B cell (primary cell): ENCODE data around the gene NDUFA9. TPM values are rescaled to one million over a fixed set of nuclear protein-coding genes. Genes with fewer than 3 reads are reported as not detected.

Experiments
- ATAC-seq: fragments of 200-7000 bp; cut with Tn5 transposase; one replicate; pipeline ENCODE4 v1.10.0; 2021; ENCODE audit warnings: low read depth, mild to moderate bottlenecking, moderate number of reproducible peaks, moderate library complexity
- CTCF ChIA-PET: fragments of 350-600 bp; sonication (Branson Sonifier 250); formaldehyde crosslinking; loops from one replicate; lab custom pipeline; 2021; ENCODE audit warnings: antibody characterized with exemption, inconsistent platforms; lab: Charles Lee
- POLR2A ChIA-PET: fragments of 350-600 bp; sonication (Branson Sonifier 250); formaldehyde crosslinking; loops from one replicate; lab custom pipeline; 2021; ENCODE audit warnings: antibody characterized with exemption; lab: Charles Lee
- DNase-seq: peaks from one replicate; pipeline ENCODE4 v3.0.0; 2013
- H2AFZ ChIP-seq: 2 replicates; pipeline ENCODE4 v1.6.1; 2012; ENCODE audit warnings: mild to moderate bottlenecking, low read depth, low read length; ENCODE audit not compliant: insufficient read depth, poor library complexity, severe bottlenecking
- H3K27ac ChIP-seq, 2 donors: 1 replicate in 1 of 2; 2 replicates in 1 of 2; pipeline ENCODE4 v1.5.1; 2012 to 2013; ENCODE audit warnings: low read length in 2 of 2, mild to moderate bottlenecking in 2 of 2, moderate library complexity in 1 of 2
- H3K27me3 ChIP-seq, 4 experiments: fragments of 200-600 bp in 1 of 4; sonication (generic) in 1 of 4; replicated peaks in 1 of 4; 1 replicate in 2 of 4; 2 replicates in 2 of 4; pipeline versions ENCODE4 v1.6.1 to v1.7.0; 2013 to 2016; ENCODE audit warnings: low read length in 3 of 4, mild to moderate bottlenecking in 2 of 4, mixed read lengths in 1 of 4, moderate library complexity in 1 of 4; ENCODE audit not compliant: insufficient read depth in 4 of 4, control insufficient read depth in 3 of 4; ENCODE audit errors: control extremely low read depth in 1 of 4
- H3K36me3 ChIP-seq, 2 experiments: replicated peaks in 1 of 2; 1 replicate in 1 of 2; 2 replicates in 1 of 2; pipeline versions ENCODE4 v1.6.1 to v1.7.1; 2013; ENCODE audit warnings: low read length in 1 of 2; ENCODE audit not compliant: insufficient read depth in 2 of 2, control insufficient read depth in 1 of 2; ENCODE audit errors: control extremely low read depth in 1 of 2, extremely low read depth in 1 of 2
- H3K4me1 ChIP-seq, 2 donors: fragments of 200-600 bp in 1 of 2; sonication (generic) in 1 of 2; 1 replicate in 1 of 2; 2 replicates in 1 of 2; pipeline versions ENCODE4 v1.5.1 to v1.6.1; 2013 to 2017; ENCODE audit warnings: low read length in 2 of 2; ENCODE audit not compliant: control insufficient read depth in 2 of 2, insufficient read depth in 2 of 2
- H3K4me2 ChIP-seq: replicated peaks from 2 replicates; pipeline ENCODE3; 2012; ENCODE audit warnings: mild to moderate bottlenecking, low read depth, low read length; ENCODE audit not compliant: poor library complexity, severe bottlenecking
- H3K4me3 ChIP-seq, 5 experiments: fragments of 200-600 bp in 1 of 5; sonication (generic) in 1 of 5; 1 replicate in 3 of 5; 2 replicates in 2 of 5; pipeline versions ENCODE4 v1.5.1 to v1.7.0; 2011 to 2016; ENCODE audit warnings: low read length in 4 of 5, mild to moderate bottlenecking in 4 of 5, low read depth in 2 of 5, control low read depth in 1 of 5, moderate library complexity in 1 of 5; ENCODE audit not compliant: insufficient read depth in 1 of 5; ENCODE audit errors: control extremely low read depth in 1 of 5, extremely low read depth in 1 of 5
- H3K79me2 ChIP-seq: fragments of 200-600 bp; sonication (generic); one replicate; pipeline ENCODE4 v1.6.0; 2016; ENCODE audit warnings: low read length; ENCODE audit not compliant: control insufficient read depth, insufficient read depth
- H3K9ac ChIP-seq: fragments of 200-600 bp; sonication (generic); 2 replicates; pipeline ENCODE4 v1.6.1; 2017; ENCODE audit warnings: mild to moderate bottlenecking, low read length, moderate library complexity
- H3K9me3 ChIP-seq, 3 donors: one replicate each; pipeline versions ENCODE4 v1.6.1 to v1.7.1; 2013; ENCODE audit warnings: low read length in 2 of 3; ENCODE audit not compliant: control insufficient read depth in 2 of 3, insufficient read depth in 1 of 3; ENCODE audit errors: control extremely low read depth in 1 of 3
- H4K20me1 ChIP-seq: 2 replicates; pipeline ENCODE4 v1.6.0; 2012; ENCODE audit warnings: mild to moderate bottlenecking, low read length; ENCODE audit not compliant: insufficient read depth, control insufficient read depth, poor library complexity, severe bottlenecking
- H3K27ac Mint-ChIP-seq: one replicate; pipeline ENCODE4 v1.8.0; 2021; ENCODE audit warnings: mixed read lengths
- H3K27me3 Mint-ChIP-seq: one replicate; pipeline ENCODE4 v1.8.0; 2021; ENCODE audit warnings: mixed read lengths
- H3K4me1 Mint-ChIP-seq: one replicate; pipeline ENCODE4 v1.8.0; 2021; ENCODE audit warnings: mixed read lengths
- H3K4me3 Mint-ChIP-seq: one replicate; pipeline ENCODE4 v1.8.0; 2021; ENCODE audit warnings: mixed read lengths
- H3K9me3 Mint-ChIP-seq: one replicate; pipeline ENCODE4 v1.8.0; 2022; ENCODE audit warnings: mixed read lengths; ENCODE audit not compliant: insufficient read depth
- CTCF ChIP-seq: fragments of 200-600 bp; IDR thresholded peaks from one replicate; pipeline ENCODE4 v1.8.0; 2022; ENCODE audit warnings: antibody characterized with exemption, mild to moderate bottlenecking
- EZH2 ChIP-seq: IDR thresholded peaks from 2 replicates; pipeline ENCODE4 v1.6.1; 2012; ENCODE audit warnings: borderline replicate concordance, low read depth, mild to moderate bottlenecking, moderate library complexity, low read length; ENCODE audit not compliant: insufficient read depth, poor library complexity, severe bottlenecking
- WGBS: methylation state at CpG from one replicate; pipeline ENCODE4 v1.1.5; 2013; ENCODE audit warnings: missing lambda C conversion rate; ENCODE audit not compliant: insufficient coverage; 5-methylcytosine and 5-hydroxymethylcytosine counted together
- intact Hi-C: fragments of 100-400 bp; cut with micrococcal nuclease; formaldehyde crosslinking; loops from one replicate; pipeline ENCODE4 v1.10.0; 2022
- polyA plus RNA-seq: library from polyadenylated mRNA; depleted of rRNA; stranded (reverse); fragments of >200 nt; gene quantifications from 2 replicates; pipeline ENCODE4 v1.2.3, GENCODE V29; 2012
- total RNA-seq, 2 donors: library from RNA; stranded (reverse); fragments of 120-200 nt in 1 of 2; gene quantifications; 1 replicate in 1 of 2; 2 replicates in 1 of 2; pipeline versions ENCODE4 v1.2.3 to v1.2.4, GENCODE V29; 2013 to 2022

NDUFA9 gene
- total and polyA plus RNA-seq, 2 donors (not counting 1 experiment from before 2014, with no cell fraction given), result 30.1 to 73.3 TPM

GRCh38 chr12:4615667-4616066 is 33.2 kb upstream of the NDUFA9 start:
- H3K4me1 Mint-ChIP-seq, result no peaks in the 10 kb centered on the region
- Histone ChIP-seq H3K9me3 (no peaks in the 10 kb centered on the region), H3K36me3 (peaks cover 4 to 47% of the 10 kb centered on the region in 2 experiments), H3K4me2 (no peak overlapping the region), H3K79me2 (no peaks in the 10 kb centered on the region), H3K27ac (no peak overlapping the region), H3K4me1 (no peaks in the 10 kb centered on the region), H2AFZ (no peak overlapping the region), H3K4me3 (no peak overlapping the region), H3K27me3 (no peaks in the 10 kb centered on the region), H4K20me1 (no peaks in the 10 kb centered on the region), H3K9ac (no peak overlapping the region)
- ChIA-PET POLR2A (no interaction called here), CTCF (interaction anchor here (2.3 kb wide), 1 partner anchor 11 kb away, joined by 7 read pairs; no protein-coding TSS in a partner anchor)
- ATAC-seq, result no peak
- DNase-seq, result no peak
- no peaks in the 10 kb centered on the region for H3K27me3 Mint-ChIP-seq
- no peak for TF ChIP-seq CTCF
- no peak for TF ChIP-seq EZH2
- 97% methylated on average over 9 of the region's 9 CpGs for WGBS
- no peaks in the 10 kb centered on the region for H3K9me3 Mint-ChIP-seq
- intact Hi-C loops, result no loop called here
- no peak overlapping the region for H3K4me3 Mint-ChIP-seq
- H3K27ac Mint-ChIP-seq, result no peak overlapping the region

- H3K36me3 ChIP-seq, result no peaks in the 10 kb centered on the region
- DNase-seq (no peak), ATAC-seq (no peak)
- no peaks in the 10 kb centered on the region for H3K4me1 ChIP-seq
- TF ChIP-seq CTCF, result no peak
- TF ChIP-seq EZH2, result no peak
- WGBS, result no CpG with 5 or more reads among the region's 3 CpGs
- no peak overlapping the region for H3K27ac ChIP-seq
- H4K20me1 ChIP-seq, result no peaks in the 10 kb centered on the region
- H3K9ac ChIP-seq, result no peak overlapping the region
- intact Hi-C loops, result no loop called here
- H3K27ac Mint-ChIP-seq, result no peak overlapping the region
- H3K9me3 Mint-ChIP-seq, result no peaks in the 10 kb centered on the region
- H3K27me3 ChIP-seq, result no peaks in the 10 kb centered on the region
- no peak overlapping the region for H2AFZ ChIP-seq
- no peak overlapping the region for H3K4me3 ChIP-seq
- ChIA-PET POLR2A (no interaction called here), CTCF (interaction anchor here (0.7 to 3.6 kb wide), 5 partner anchors 11 to 402 kb away, joined by 3 to 15 read pairs (median 4); no protein-coding TSS in a partner anchor)
- no peaks in the 10 kb centered on the region for H3K27me3 Mint-ChIP-seq
- no peaks in the 10 kb centered on the region for H3K9me3 ChIP-seq
- H3K4me1 Mint-ChIP-seq, result peaks cover 3% of the 10 kb centered on the region
- H3K4me2 ChIP-seq, result no peak overlapping the region
- H3K4me3 Mint-ChIP-seq, result no peak overlapping the region
- no peaks in the 10 kb centered on the region for H3K79me2 ChIP-seq
Measured at GRCh38 chr12:4621511-4621910, 27.4 kb upstream of the NDUFA9 start.
